Thyroid gland (tissue), 4 donors: Measurements from ENCODE around the gene ACTL10. TPM values are rescaled to one million over a fixed set of nuclear protein-coding genes. Genes with fewer than 3 reads are reported as not detected.
A peak's percentile ranks its signal among the peaks of the same experiment; 100 is the strongest.

ENCODE experiments used
- DNase-seq, 2 donors: peaks; one replicate each; pipeline ENCODE4 v3.0.0-alpha.2; 2019
- H3K27ac ChIP-seq, 3 donors: fragments of 200-600 bp; sonication (generic); 1 replicate in 2 of 3; 2 replicates in 1 of 3; pipeline ENCODE4 v1.5.1; 2016 to 2019; ENCODE audit warnings: mild to moderate bottlenecking in 1 of 3, moderate library complexity in 1 of 3
- H3K27me3 ChIP-seq: fragments of 200-600 bp; sonication (generic); one replicate; pipeline ENCODE4 v1.5.1; 2019
- H3K36me3 ChIP-seq, 2 donors: fragments of 200-600 bp; sonication (generic); one replicate each; pipeline ENCODE4 v1.5.1; 2016 to 2019
- H3K4me1 ChIP-seq, 2 donors: fragments of 200-600 bp; sonication (generic); one replicate each; pipeline ENCODE4 v1.5.1; 2017 to 2019
- H3K4me3 ChIP-seq, 3 donors: fragments of 200-600 bp; sonication (generic); replicated peaks in 1 of 3; 1 replicate in 2 of 3; 2 replicates in 1 of 3; pipeline ENCODE4 v1.5.1; 2016; ENCODE audit warnings: mild to moderate bottlenecking in 1 of 3
- H3K9me3 ChIP-seq: fragments of 200-600 bp; sonication (generic); one replicate; pipeline ENCODE4 v1.5.1; 2017
- POLR2A ChIP-seq, 2 donors: fragments of 450-650 bp; IDR thresholded peaks; one replicate each; pipeline ENCODE4 v1.6.1; 2017; ENCODE audit warnings: antibody characterized with exemption in 2 of 2, mild to moderate bottlenecking in 2 of 2, moderate library complexity in 1 of 2
- WGBS, 2 donors: methylation state at CpG; one replicate each; pipeline ENCODE4 v1.1.5; 2017; 5-methylcytosine and 5-hydroxymethylcytosine counted together
- intact Hi-C: fragments of 100-400 bp; cut with DNase I; formaldehyde crosslinking; loops from one replicate; pipeline ENCODE4 v1.15.1; 2023
- total RNA-seq, 4 donors: library from RNA; depleted of rRNA; stranded (reverse); fragments of >200 nt; gene quantifications; one replicate each; pipeline ENCODE4 v1.2.3, GENCODE V29; 2016
- TF ChIP-seq, protein P1 (sequence below), 6 experiments: fragments of 200-600 bp in 3 of 6; fragments of 450-650 bp in 3 of 6; sonication (generic) in 3 of 6; IDR thresholded peaks; one replicate each; pipeline ENCODE4 v1.5.1; 2016 to 2019; ENCODE audit warnings: antibody characterized with exemption in 6 of 6, mild to moderate bottlenecking in 2 of 6, inconsistent platforms in 1 of 6, moderate library complexity in 1 of 6

Gene ACTL10
- total RNA-seq, 4 donors from 2014 or later = 2.1 to 3.9 (median 2.6) TPM

DNA sequence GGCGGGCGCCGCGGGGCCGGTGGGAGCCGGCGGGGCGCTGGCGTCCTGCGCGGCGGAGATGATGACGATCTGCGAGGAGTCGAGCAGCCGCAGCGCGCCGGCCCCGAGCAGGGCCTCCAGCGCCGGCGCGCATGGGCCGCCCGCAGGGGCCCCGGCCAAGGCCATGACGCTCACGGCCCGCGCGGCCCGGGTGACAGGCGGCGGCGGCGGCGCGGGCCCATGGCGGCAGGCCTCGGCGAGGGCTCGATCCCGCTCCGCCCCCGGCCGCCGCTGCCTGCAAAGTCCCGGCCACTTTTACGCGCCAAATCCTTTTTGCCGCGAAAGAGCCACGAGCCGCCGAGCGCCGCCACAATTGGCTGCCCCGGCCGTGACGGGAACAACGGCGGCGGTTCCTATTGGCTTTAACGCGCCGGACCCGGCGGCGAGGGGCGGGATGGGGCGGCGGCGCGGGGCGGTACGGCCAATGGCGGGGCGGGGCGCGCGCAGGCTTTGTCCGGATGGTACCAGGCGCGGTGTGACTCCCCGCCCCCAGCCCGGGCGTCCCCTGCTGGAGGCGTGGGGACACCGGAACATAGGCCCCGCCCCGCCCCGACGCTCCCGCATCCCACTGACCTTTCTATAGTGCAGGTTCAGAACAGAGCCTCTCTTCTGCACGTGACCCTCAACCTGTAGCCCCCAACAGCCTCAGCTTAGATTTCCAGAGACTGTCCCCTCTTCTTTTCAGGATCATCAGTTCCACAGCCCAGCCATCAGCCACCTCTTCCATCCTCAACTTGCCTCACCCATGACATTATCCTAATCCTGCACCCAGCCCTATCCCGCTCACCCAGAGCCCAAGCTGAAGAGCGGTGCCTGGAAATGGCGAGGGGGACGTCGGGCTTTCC is 19.6 kb downstream of the ACTL10 start, which contains the start of gene E2F1:
TSS of gene E2F1 (minus strand) at position 286 of the 884 bp plus-strand sequence. CDS start at position 165, 121 bp downstream.
- peak within 1 kb of the TSS in 1 of 3 donors; percentile 12 for H3K4me3 ChIP-seq
- H3K4me1 ChIP-seq = peaks cover 5 to 27% of the 10 kb centered on the region in 2 donors
- WGBS, 2 donors = 3 to 17% methylated on average over 9 to 56 of the region's 101 CpGs
- intact Hi-C loops = no loop called here
- no peaks in the 10 kb centered on the region for H3K27me3 ChIP-seq
- peak within 1 kb of the TSS in 2 of 3 donors; percentile 8 to 37 for H3K27ac ChIP-seq
- TF ChIP-seq, protein P1, sequence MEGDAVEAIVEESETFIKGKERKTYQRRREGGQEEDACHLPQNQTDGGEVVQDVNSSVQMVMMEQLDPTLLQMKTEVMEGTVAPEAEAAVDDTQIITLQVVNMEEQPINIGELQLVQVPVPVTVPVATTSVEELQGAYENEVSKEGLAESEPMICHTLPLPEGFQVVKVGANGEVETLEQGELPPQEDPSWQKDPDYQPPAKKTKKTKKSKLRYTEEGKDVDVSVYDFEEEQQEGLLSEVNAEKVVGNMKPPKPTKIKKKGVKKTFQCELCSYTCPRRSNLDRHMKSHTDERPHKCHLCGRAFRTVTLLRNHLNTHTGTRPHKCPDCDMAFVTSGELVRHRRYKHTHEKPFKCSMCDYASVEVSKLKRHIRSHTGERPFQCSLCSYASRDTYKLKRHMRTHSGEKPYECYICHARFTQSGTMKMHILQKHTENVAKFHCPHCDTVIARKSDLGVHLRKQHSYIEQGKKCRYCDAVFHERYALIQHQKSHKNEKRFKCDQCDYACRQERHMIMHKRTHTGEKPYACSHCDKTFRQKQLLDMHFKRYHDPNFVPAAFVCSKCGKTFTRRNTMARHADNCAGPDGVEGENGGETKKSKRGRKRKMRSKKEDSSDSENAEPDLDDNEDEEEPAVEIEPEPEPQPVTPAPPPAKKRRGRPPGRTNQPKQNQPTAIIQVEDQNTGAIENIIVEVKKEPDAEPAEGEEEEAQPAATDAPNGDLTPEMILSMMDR (IDR thresholded peaks at IDR 0.05) = peak in 3 of 6 experiments; percentile 9 to 45 (median 40)
- peak in 1 of 2 donors; percentile 3 for TF ChIP-seq POLR2A (IDR thresholded peaks at IDR 0.05)
- DNase-seq = peak; percentile 97
- no peaks in the 10 kb centered on the region for H3K9me3 ChIP-seq
- no peaks in the 10 kb centered on the region for H3K36me3 ChIP-seq

DNA sequence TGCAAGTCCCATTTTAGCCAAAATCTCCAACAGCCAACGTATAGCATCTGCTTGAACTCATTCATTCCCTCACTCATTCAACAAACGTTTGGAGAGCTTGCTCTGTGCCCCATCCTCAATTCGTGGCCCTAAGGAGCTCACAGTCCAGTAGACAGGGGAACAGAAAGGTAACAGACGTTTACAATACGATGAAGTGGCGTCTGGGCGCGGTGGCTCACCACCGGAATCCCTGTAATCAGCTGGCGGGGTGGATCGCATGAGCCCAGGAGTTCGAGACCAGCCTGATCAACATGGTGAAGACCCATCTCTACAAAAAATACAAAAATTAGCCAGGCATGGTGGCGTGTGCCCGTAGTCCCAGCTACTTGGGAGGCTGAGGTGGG is 20.2 kb downstream of the ACTL10 start:
- TF ChIP-seq POLR2A (IDR thresholded peaks at IDR 0.05) = no peak
- TF ChIP-seq, protein P1 (IDR thresholded peaks at IDR 0.05) = no peak
- Histone ChIP-seq H3K27me3 (no peaks in the 10 kb centered on the region), H3K27ac (peak overlapping the region in 2 of 3 donors; percentile 8 to 37), H3K36me3 (no peaks in the 10 kb centered on the region), H3K4me3 (no peak overlapping the region), H3K4me1 (peaks cover 5 to 27% of the 10 kb centered on the region in 2 donors), H3K9me3 (no peaks in the 10 kb centered on the region)
- no peak for DNase-seq
- 78 to 81% methylated on average over 14 of the region's 14 CpGs for WGBS, 2 donors
- intact Hi-C loops = no loop called here

DNA sequence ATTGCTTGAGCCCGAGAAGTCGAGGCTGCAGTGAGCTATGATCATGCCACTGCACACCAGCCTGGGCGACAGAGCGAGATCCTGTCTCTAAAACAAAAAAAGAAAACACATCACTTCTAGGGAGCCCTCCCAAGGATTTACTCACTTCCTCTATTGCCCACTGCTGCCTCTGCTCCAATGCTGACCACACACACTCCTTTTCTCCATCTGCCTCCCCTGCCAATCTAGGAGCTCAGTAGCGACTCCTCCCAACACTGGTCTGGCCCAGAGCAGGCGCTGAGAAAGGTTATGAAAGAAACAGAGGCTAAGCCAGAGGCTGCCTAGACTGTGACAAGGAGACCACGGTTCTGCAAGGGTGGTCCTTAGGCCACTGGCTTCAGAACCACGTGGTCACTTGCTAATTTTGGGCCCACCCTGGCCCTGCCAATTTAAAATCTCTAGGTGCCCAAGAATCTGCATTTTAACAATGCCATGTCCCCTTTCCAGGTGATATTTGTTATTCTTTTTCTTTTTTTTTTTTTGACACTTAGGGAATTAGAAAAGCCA is 20.7 kb downstream of the ACTL10 start:
- H3K36me3 ChIP-seq = no peaks in the 10 kb centered on the region
- intact Hi-C loops = no loop called here
- DNase-seq = no peak
- no peaks in the 10 kb centered on the region for H3K27me3 ChIP-seq
- peak overlapping the region in 1 of 3 donors; percentile 37 for H3K27ac ChIP-seq
- no peaks in the 10 kb centered on the region for H3K9me3 ChIP-seq
- TF ChIP-seq, protein P1 (IDR thresholded peaks at IDR 0.05) = no peak
- TF ChIP-seq POLR2A (IDR thresholded peaks at IDR 0.05) = no peak
- 86 to 89% methylated on average over 8 of the region's 8 CpGs for WGBS, 2 donors
- no peak overlapping the region for H3K4me3 ChIP-seq
- H3K4me1 ChIP-seq = peaks cover 5 to 27% of the 10 kb centered on the region in 2 donors

DNA sequence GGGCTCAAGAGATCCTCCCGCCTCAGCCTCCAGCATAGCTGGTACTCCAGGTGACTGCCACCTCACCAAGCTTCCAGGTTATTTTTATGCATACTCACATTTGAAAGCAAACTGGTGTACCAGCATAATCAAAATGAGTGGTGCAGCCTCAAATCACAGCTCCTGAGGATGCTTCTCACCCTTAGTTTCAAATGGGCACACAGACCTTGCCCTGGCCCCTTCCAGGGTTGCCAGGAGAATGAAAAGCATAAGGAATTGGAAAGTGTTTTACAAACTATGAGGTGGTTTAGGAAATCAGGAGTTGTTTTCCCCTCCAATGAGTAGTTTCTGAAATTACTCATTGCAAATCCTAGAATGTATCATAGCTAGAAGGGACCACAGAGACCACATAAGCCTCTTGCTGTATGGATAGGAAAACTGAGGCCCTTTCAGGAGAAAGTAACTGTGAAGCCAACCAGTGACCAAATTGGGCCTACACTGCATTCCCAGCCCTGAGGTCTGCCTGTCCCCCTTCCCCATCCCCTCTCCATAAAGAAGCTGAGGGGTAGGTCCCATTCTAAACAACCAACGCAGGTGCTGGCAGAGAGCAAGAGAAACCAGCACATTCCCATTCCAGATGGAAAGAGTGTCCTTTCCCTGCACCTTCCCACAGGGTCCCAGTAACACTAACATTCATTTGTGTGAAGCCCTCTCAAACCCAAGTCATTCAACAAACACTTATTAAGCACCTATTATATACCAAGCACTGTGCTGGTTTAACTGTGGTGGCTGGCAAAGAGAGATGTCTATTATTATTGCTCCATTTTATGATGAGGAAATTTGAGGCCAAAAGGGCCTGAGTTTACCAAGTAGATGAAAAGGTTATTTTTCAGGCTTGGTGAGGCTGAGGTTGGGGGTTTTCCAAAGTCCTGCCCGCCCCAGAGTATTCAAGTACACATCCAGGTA is 21.5 kb downstream of the ACTL10 start:
- H3K27ac ChIP-seq = peak overlapping the region in 2 of 3 donors; percentile 40 to 64
- peaks cover 5 to 35% of the 10 kb centered on the region in 2 donors for H3K4me1 ChIP-seq
- no peak for DNase-seq
- TF ChIP-seq POLR2A (IDR thresholded peaks at IDR 0.05) = no peak
- TF ChIP-seq, protein P1 (IDR thresholded peaks at IDR 0.05) = no peak
- no peaks in the 10 kb centered on the region for H3K36me3 ChIP-seq
- no peaks in the 10 kb centered on the region for H3K27me3 ChIP-seq
- 67 to 69% methylated on average over 3 of the region's 3 CpGs for whole genome bisulfite sequencing, 2 donors
- H3K4me3 ChIP-seq = no peak overlapping the region
- intact Hi-C loops = no loop called here
- H3K9me3 ChIP-seq = no peaks in the 10 kb centered on the region
